K562 (cell line): ENCODE measurements around the gene FAM167B. TPM values are rescaled to one million over a fixed set of nuclear protein-coding genes. Genes with fewer than 3 reads are reported as not detected.

Experiments used
- ARID3B ChIP-seq: fragments of 250-450 bp; sonication (Bioruptor Pico); IDR thresholded peaks from 2 replicates; pipeline ENCODE4 v1.4.0; 2020; ENCODE audit warnings: borderline replicate concordance
- ATF3 ChIP-seq, 2 experiments: fragments of 450-650 bp in 1 of 2; sonication (generic) in 1 of 2; formaldehyde crosslinking in 1 of 2; IDR thresholded peaks in 1 of 2; conservative IDR thresholded peaks in 1 of 2; 2 replicates each; pipeline versions ENCODE4 v1.6.1 to v1.8.1; 2016 to 2023; ENCODE audit warnings: mild to moderate bottlenecking in 2 of 2, moderate library complexity in 2 of 2, inconsistent platforms in 1 of 2, missing genetic modification reagents in 1 of 2
- CREB5 ChIP-seq: fragments of 250-450 bp; sonication (Bioruptor Pico); IDR thresholded peaks from 2 replicates; pipeline ENCODE4 v1.5.0; 2020; ENCODE audit warnings: mild to moderate bottlenecking
- EP400 ChIP-seq: fragments of 450-650 bp; IDR thresholded peaks from 2 replicates; pipeline ENCODE4 v1.6.1; 2017; ENCODE audit warnings: antibody characterized with exemption, mild to moderate bottlenecking, moderate library complexity
- ILK ChIP-seq: fragments of 450-650 bp; IDR thresholded peaks from 2 replicates; pipeline ENCODE4 v1.6.1; 2016; ENCODE audit warnings: missing genetic modification characterization, low read depth, mild to moderate bottlenecking, missing compliant biosample characterization, moderate library complexity, borderline replicate concordance
- KDM4B ChIP-seq, 2 experiments: fragments of 450-650 bp in 1 of 2; sonication (generic) in 1 of 2; IDR thresholded peaks; 2 replicates each; pipeline ENCODE4 v1.6.1; 2016 to 2017; ENCODE audit warnings: borderline replicate concordance in 2 of 2, antibody characterized with exemption in 1 of 2, low read depth in 1 of 2, mild to moderate bottlenecking in 1 of 2
- KLF13 ChIP-seq: fragments of 450-650 bp; IDR thresholded peaks from 2 replicates; pipeline ENCODE4 v1.6.1; 2016; ENCODE audit warnings: missing genetic modification characterization, low read depth, mild to moderate bottlenecking, missing compliant biosample characterization, moderate library complexity, borderline replicate concordance
- MTA1 ChIP-seq: fragments of 450-650 bp; IDR thresholded peaks from 2 replicates; pipeline ENCODE4 v1.6.1; 2017; ENCODE audit warnings: borderline replicate concordance
- NFIC ChIP-seq: fragments of 450-650 bp; IDR thresholded peaks from 2 replicates; pipeline ENCODE4 v1.6.1; 2017; ENCODE audit warnings: mild to moderate bottlenecking, inconsistent platforms
- OTX1 ChIP-seq: fragments of 450-650 bp; formaldehyde crosslinking; IDR thresholded peaks from 2 replicates; pipeline ENCODE4 v1.4.0; 2022; ENCODE audit warnings: mild to moderate bottlenecking
- REST ChIP-seq, 2 experiments: fragments of 450-650 bp; formaldehyde crosslinking in 1 of 2; IDR thresholded peaks; 2 replicates each; pipeline versions ENCODE4 v1.4.0 to v1.6.1; 2014 to 2020; ENCODE audit warnings: mild to moderate bottlenecking in 2 of 2, borderline replicate concordance in 1 of 2, low read depth in 1 of 2
- SNIP1 ChIP-seq: fragments of 450-650 bp; IDR thresholded peaks from 2 replicates; pipeline ENCODE4 v1.7.1; 2017; ENCODE audit warnings: low read depth, mild to moderate bottlenecking
- ZNF75A ChIP-seq: fragments of 450-650 bp; formaldehyde crosslinking; IDR thresholded peaks from 2 replicates; pipeline ENCODE4 v1.4.0; 2020; ENCODE audit warnings: mild to moderate bottlenecking
- polyA plus RNA-seq, 8 experiments: library from polyadenylated mRNA; depleted of rRNA in 4 of 8; stranded (reverse) in 5 of 8; unstranded in 3 of 8; fragments of >200 nt; fragmentation: Nextera tagmentation in 2 of 8; fragmentation: Illumina TruSeq in 1 of 8; extraction: Ambion mirVana in 2 of 8; extraction: Trizol in 1 of 8; gene quantifications; 2 replicates each; pipeline versions ENCODE4 v1.2.1 to v1.2.3, GENCODE V29; 2011 to 2014; ENCODE audit warnings: inconsistent platforms in 1 of 8, missing spikeins in 1 of 8
- total RNA-seq, 7 experiments: library from RNA; depleted of rRNA in 6 of 7; stranded (reverse); fragments of >200 nt in 6 of 7; fragmentation: Illumina TruSeq in 2 of 7; extraction: Trizol in 2 of 7; gene quantifications; 2 replicates each; pipeline versions ENCODE4 v1.2.1 to v1.2.3, GENCODE V29; 2011 to 2021; ENCODE audit warnings: low replicate concordance in 1 of 7

FAM167B gene
- total and polyA plus RNA-seq, 9 of the 15 experiments (the other 6 are each of a cell fraction or from before 2014, with no cell fraction given) = not detected

- TF ChIP-seq ARID3B (CRISPR knock-in tag) = no peak
- TF ChIP-seq CREB5 = no peak
- TF ChIP-seq OTX1 (CRISPR knock-in tag) = no peak
- TF ChIP-seq KDM4B (IDR thresholded peaks at IDR 0.05; ENCODE audit: borderline replicate concordance in 2 of 2, low read depth in 1 of 2) = no peak
- no peak for TF ChIP-seq SNIP1
- TF ChIP-seq ILK (tag) = no peak
- TF ChIP-seq ZNF75A (CRISPR knock-in tag) = no peak
- TF ChIP-seq KLF13 (tag) = no peak
- TF ChIP-seq EP400 = no peak
- 0 out of 2 replicates have a peak, but pooled peaks have one; percentile 27 for TF ChIP-seq NFIC
- peak; percentile 88 for TF ChIP-seq REST (IDR thresholded peaks at IDR 0.05; ENCODE audit: borderline replicate concordance)
- no peak for TF ChIP-seq REST (CRISPR knock-in tag; IDR thresholded peaks at IDR 0.05; ENCODE audit: low read depth)
- TF ChIP-seq ATF3 (IDR thresholded peaks at IDR 0.05) = no peak
- 0 out of 2 replicates have a peak, but pooled peaks have one; percentile 18 for TF ChIP-seq ATF3 (CRISPR knock-in tag; conservative IDR thresholded peaks at IDR 0.05)
- no peak for TF ChIP-seq MTA1
Measured at GRCh38 chr1:32215629-32216480, 31.2 kb upstream of the FAM167B start (continued).
